Renal cortical epithelial cell (primary cell): Measurements from ENCODE around the gene ASXL1. TPM values are rescaled to one million over a fixed set of nuclear protein-coding genes. Genes with fewer than 3 reads are reported as not detected.
"Not testable (repeated sequence)": the region's sequence is repeated elsewhere in the genome, so short reads cannot be mapped to it uniquely, and the experiment has no call there.

Experiments used
- DNase-seq: peaks from one replicate; pipeline ENCODE4 v3.0.0-alpha.2; 2011; ENCODE audit warnings: low read depth
- total RNA-seq: library from RNA; depleted of rRNA; stranded (reverse); fragments of >200 nt; gene quantifications from 2 replicates; pipeline ENCODE4 v1.2.3, GENCODE V29; 2014

ASXL1 gene
- total RNA-seq, 1 donor from 2014 or later, result 54.8 TPM

DNA sequence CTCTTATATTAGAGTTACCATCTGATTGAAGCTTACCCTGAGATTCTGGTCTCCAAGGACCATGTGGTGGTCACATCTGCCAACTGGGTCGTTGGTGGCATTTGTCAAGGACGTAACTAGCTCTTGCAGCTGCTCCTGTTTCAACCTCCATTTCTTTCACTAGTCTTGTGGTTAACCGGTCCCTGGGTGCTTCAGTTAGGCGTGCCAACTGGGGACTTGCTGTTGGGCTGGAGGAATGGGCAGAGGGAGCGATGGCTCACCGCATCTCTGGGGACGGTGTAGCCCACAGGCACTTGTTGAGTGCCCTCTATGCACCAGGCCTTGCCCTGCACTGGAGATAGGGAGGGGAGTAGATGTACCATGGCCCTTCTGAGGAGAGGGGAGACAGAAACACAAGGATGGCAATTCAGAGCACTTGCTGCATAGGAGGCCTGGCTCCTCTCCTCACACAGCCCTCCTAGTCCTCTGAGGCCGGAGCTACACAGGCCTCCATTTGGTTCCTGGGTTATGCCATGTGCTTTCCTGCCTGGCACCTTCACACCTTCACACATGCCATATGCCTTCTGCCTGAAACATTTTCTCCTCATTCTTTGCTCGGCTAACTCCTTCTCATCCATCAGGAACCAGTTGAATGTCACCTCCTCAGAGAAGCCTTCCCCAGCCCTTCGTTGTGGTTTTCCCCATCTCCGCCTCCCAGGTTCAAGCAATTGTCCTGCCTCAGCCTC, 20.0 kb upstream of the ASXL1 start:
- no peak for DNase-seq

DNA sequence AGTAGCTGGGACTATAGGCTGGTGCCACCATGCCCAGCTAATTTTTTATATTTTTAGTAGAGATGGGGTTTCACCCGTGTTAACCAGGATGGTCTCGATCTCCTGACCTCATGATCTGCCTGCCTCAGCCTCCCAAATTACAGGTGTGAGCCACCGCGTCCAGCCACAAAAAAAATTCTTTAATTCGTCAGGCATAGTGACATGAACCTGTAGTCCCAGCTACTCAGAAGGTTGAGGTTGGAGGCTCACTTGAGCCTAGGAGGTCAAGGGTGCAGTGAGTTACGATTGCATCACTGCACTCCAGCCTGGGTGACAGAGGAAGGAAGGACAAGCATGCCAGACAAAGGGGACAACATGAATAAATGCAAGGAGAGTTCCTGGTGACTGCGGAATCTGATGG, 19.5 kb upstream of the ASXL1 start:
- DNase-seq, result no peak

DNA sequence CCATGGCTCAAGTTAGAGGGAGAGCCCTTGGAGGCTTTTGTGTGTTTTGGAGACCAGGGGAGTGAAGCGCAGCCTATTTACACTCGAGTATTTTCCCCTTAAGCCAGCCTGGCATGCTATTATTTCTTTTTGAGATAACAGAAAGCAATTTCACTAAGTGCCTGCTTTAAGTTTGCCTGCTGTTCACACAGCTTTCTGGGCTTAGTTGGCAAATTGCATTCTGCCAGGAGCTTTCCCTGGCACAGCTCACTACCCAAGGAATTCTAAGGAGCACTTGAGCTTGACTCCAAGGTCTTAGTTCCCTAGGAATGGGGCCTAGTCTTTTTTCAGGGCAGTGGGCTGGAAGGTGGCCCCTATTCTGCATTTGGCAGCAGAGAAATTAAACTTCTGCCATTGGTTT, 19.0 kb upstream of the ASXL1 start:
- no peak for DNase-seq

DNA sequence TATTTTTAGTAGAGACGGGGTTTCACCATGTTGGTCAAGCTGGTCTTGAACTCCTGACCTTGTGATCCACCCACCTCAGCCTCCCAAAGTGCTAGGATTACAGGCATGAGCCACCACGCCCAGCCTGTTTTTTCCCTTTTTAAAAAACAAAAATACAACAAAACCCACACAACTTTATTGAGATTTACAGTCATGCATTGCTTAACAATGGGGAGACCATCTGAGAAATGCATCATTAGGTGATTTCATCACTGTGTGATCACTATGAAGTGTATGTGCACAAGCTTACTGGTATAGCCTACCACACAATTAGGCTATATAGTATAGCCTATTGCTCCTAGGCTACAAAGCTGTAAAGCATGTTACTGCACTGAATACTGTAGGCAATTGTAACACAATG, 17.1 kb upstream of the ASXL1 start:
- DNase-seq, result not testable (repeated sequence)

DNA sequence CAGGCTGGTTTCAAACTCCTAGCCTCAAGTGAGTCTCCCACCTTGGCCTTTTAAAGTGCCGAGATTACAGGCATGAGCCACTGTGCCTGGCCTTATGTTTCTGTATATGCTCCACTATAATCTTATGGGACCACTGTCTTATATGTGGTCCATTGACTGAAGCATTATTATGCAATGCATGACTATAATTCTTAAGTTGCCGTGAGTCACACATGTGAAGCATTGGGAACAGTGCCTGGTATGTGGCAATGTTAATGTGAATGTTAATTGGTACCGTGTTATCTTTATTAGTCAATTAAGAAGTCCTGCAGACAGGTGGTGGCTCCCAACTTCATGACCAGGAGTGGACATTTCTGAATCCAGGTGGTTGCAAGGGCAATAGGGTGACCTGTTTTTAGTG, 14.7 kb upstream of the ASXL1 start:
- peak; percentile 76 for DNase-seq

DNA sequence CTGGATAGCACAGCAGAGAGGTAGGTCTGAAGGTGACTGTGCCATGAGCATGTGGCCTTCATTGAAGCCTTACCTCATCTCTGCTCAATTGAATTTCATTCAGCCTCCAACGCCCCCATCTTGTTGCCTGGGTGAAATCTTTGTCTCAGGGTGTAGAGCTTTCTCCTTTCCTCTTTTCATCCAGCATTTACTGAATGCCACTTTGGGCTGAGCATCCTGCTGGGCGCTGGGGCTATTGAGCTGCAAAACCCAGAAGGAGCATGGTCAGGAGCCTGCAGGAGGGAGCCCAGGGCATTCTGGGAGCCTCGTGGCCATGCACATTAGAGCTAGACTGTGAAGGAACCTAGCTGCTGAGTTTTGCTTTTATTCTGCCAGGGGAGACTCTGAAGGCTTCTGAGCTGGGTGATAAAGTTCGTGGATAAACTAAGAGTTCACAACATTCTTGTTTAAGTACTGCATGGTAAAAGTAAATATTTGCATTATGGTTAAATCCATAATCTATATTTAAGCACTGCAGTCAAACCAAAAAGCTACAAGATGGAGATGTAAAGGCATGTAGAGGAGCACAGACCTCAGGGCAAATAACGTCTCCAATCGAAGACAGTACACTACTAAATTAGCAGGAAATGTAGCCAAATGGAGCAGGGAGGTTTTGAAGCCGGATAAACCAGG, 13.2 kb upstream of the ASXL1 start:
- DNase-seq, result no peak

DNA sequence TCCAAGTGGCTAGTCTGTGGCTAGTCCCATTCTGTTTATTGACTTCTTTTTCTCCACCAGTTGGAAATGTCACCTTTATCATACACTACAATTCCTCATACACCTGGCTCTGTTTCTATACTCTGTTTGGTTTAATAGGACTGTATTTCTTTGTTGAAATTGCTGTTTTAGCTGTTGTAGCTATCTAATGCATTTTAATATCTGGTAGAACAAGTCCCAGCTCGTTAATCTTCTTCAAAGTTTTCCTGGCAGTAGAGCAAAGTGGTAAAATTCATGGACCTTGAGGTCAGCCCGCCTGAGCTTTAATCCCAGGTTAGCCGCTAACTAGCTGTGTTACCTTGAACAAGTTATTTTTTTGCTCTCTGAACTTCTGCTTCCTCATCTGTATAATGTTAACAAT, 9.9 kb upstream of the ASXL1 start:
- DNase-seq, result no peak

DNA sequence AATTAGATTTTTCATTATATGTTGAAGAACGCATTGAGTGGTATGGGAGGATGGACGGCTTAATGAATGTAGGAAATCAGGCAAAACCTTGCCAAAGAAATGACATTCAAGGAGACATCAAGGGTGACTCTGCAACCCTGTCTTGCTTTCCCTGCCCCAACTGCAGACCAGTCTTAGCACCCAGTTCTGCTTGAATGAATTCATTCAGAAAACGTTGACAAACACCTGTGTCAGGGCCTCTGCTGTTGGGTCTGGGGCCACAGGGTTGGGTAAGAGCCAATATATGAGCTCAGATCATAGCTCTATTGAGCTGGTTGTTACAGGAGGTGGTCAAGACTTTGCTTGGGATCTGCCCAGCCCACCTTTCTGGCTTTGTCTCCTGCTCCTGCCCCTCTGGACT, 7.7 kb upstream of the ASXL1 start:
- DNase-seq, result no peak

DNA sequence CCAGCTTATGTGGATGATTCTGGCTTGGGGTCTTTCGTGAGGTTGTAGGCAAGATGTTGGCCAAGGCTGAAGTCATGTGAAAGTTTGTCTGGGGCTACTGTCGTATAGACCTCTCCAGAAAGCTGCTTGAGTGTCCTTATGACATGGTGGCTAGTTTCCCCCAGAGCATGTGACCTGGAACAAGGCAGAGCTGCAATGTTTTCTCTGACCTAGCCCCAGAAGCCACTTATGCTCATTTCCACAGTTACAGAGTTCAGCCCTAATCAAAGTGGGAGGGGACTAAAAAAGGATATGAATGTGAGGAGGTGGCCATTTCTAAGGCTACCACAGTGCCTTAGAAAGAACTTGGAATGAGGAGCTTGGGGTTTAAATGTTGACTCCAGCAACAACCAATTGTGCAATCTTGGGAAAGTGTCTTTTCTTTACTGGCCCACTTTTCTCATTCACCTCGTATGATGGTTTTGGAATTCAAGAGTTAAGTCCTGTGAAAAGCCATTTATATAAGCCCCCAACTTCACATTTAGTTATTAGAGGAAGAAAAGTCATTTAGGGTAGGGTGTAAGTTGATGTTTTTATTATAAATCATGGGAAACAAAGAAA, 5.9 kb upstream of the ASXL1 start:
- no peak for DNase-seq

DNA sequence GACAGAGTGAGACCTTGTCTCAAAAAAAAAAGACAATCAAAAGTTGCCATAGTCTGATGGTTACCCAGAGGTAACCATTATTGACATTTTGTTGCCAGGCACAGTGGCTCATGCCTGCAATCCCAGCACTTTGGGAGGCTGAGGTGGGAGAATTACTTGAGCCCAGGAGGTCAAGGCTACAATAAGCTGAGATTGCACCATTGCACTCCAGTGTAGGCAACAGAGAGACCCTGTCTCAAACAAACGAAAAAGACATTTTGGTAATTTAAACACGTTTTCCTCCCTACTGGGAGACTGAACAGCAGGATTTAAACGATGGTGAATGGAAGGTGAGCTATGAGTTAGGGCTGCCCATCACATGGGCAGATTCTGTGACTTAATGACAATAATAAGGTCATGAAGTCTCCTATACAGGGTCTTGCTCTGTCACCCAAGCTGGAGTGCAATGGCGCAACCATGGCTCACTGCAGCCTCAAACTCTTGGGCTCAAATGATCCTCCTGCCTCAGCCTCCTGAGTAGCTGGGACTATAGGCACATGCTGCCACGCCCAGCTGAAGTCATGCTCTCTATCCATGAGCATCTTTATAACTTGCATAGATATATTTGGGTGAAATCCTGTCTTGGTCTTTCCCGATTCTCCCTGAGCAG, 4.2 kb upstream of the ASXL1 start:
- no peak for DNase-seq

DNA sequence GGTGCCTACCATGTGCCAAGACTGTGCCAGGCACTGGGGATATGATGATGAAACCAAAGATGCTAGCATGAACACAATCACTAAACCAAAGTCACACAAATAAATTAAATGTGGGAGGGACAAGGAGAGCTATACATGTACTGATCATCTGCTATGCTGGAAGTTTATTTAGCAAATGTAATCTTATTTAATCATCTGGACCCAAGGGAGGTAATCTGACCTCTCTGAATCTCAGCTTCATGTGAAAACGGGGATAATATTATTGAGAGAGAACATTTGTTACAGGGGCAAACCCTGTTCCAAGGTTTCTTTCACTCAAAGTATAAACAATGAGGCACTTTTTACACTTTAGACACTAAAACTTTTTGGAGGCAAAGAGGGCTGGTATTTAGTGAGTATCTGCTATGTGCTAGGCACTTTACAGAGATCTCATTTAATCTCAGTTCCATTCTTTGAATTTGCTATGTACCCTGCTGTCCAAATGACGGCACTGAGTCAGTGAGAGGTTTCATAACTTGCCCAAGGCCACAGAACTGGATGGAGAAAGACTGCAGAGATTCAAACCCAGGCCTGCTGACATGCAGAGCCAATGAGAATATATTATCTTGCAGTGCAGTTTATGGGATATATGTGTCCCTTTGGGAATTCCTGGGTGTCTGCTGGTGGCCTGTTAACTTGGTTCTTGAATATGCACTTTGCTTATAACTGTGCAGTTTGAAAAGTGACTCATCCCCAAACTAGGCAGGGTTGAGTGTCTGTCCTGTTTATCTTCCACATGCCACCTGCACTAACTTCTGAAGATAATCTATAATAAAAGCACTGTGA, 3.3 kb upstream of the ASXL1 start:
- DNase-seq, result peak; percentile 41

DNA sequence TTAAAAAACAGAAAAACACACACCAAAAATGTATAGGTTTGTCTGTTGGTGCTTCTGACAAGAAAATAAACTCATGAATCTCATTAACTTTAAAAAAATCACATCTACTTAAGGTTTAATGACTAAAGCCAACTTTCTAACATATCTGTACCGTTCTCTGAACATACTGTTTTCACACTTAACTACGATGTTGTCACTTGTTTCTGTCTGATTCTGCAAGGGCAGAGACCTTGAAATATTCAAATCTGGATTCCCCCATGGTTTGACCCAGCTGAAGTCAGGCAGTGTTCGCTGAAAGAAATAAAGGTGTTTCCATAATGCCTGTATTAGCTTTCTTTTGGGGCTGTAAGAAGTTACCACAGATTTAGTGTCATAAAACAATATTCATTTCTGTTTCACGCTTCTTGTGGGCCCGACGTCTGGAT, 2.7 kb upstream of the ASXL1 start:
- no peak for DNase-seq

DNA sequence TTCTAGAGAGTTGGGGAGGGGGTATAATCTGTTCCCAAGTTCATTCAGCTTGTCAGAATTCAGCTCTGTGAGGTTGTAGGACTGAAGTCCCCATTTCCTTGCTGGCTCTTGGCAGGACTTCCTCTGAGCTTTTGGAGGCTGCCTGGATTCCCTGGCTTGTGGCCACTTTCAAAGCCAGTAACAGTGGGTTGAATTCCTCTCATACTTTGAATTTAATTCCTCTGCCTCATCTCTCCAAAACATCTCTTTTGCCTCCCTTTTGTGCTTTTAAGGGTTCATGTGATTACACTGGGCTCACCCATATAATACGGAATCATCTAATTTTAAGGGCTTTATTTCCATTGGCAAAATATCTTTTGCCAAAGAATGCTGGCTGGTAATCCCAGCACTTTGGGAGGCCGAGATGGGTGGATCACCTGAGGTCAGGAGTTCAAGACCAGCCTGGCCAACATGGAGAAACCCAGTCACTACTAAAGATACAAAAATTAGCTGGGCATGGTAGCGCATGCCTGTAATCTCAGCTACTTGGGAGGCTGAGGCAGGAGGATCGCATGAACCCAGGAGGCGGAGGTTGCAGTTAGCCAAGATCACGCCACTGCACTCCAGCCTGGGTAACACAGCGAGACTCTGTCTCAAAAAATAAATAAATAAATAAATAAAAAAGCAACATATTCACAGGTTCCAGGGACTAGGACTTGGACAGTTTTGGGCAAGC, 2.1 kb upstream of the ASXL1 start:
- DNase-seq, result peak; percentile 42

DNA sequence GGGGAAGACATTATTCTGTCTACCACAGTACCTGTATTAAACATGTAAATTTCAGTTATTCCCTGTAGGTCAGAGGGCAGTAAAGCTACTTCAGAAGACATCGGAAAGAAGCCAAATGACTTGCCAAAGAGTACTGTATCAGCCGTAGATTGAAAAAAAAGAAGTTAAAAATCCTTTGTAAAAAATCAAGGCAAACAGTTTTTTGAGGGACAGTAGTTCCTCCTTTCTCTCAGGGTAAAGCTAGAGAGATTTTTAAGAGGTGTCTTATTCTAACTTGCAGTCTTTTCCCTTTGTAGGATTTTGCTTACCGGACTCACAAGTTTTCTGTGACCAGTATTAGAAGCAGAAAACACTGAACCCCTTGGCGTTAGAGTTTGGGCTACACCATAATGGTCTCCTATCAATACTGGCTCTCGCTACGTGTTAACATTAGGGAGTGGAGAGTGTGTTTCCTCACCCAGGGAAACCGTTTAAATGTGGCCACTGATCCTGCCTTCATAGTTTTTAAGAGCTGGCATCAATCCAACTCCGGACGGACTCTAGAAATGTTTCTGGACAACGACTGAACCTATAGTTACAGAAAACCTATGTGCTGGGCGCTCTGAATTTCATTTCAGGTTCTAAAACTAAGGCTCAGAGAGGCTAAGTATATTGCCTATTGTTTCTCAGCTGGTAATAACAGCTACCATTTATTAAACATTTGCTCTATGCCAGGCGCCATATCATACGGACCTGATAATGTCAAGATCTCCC, 1.3 kb upstream of the ASXL1 start:
- DNase-seq, result no peak

DNA sequence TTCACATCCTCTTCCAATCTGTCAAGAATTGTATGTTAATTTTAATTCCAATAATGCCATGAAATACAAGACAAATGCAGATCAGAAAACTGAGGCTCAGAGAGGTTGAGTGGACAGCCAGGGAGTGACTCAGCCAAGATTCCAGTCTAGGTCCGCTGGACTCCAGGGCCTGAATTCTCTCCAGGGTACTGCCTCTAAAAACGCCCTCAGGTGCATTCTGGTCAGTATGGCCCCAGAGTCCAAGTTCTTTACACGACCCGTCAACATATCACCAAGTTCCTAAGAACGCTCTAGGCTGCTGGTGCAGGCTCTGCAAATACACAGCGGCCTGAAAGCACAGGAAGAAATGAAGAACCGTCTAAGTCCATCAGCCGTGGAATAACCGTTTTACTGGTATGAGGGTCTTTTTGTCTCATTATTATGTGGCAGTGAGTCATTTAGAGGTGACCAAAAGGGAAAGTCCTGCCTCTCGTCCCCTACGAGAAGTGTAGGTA, 709 bp upstream of the ASXL1 start:
- peak; percentile 67 for DNase-seq

DNA sequence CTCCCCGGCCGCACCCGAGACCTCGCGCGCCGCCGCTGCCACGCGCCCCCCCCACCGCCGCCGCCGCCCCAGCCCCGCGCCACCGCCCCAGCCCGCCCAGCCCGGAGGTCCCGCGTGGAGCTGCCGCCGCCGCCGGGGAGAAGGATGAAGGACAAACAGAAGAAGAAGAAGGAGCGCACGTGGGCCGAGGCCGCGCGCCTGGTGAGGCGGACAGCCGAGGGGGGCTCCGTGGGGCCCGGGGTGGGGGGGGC, 426 bp downstream of the ASXL1 start:
- no peak for DNase-seq

DNA sequence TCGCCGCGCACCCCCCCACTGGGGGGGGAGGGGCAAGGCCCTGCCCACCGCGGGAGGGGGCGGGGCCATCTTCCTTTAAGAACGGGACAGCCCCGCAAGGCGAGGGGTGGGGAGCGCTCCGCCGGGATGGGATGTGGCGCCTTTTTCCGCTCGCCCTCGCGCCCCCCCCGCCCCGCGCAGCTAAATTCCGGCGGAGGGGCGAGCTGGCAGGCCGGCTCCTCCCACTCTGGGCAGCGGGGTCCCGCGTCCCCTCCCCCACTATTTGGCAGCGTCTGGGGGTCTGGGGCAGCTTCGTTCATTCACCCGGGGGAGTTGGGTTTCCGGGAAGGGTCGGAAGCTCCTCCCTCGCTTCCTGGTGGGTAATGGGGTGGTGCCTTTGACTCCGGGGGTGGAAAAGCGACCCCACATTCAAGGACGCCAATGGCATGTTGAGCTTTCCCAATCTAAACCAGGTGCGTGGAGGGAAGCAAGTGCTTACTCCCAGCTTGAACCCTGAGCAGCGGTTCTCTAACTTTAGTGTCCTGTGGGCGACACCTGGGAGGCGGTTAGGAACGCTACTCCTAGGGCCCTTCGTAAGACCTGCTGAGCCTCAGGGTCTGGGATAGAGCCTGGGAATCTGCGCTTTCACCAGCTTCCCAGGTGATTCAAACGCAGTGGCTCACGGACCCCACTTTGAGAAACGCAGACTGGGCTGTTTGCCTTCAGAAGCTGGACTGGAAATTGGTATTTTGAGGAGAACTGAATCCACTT, 927 bp downstream of the ASXL1 start:
- DNase-seq, result no peak

DNA sequence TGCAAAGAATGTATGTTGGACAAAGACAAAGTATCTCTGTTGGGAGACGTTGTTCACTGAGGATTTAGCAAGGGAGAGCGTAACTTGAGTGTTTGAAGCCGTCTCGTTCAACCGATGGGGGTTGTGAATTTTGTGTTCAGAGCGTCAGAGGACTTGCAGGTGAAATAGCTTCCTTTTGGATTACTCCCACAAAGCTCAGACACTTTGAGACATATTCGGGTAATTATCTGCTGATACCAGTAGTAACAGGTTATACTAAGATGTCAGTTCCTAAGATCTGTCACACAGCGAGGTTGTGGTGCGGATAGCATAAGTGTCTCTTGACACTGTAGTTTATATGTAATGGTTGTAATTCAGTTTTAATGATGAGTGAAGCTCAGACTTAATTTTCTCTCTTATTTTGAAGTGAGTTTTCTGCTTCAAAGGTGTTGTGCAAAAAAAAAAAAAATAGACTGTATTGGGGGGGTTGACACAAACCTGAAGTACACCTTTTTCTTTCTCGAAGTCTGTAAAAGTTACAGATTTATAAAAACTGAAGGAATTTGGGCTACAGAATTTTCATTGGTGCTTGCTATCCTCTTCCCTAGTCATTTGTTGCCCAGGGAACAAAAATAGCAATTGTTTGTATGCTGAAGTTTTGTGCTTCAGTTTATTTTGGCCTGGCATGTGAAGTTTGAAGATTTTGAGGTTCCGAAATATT, 1.7 kb downstream of the ASXL1 start:
- DNase-seq, result no peak

DNA sequence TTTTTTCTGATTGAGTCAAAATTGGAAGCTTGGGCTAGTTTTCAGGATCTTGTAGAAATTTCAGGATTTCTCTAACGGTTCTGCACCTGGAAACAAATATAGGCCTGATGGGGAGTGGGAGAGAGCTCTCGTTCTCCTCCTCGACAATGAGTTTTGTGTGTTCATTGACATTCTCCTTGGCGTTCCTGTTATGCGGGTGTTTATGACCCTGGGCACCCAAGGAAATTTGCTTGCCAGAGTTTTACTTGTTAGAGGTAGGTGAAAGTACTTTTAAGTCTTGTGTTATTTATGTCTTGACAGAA, 2.2 kb downstream of the ASXL1 start:
- no peak for DNase-seq
